ENCODE results near the gene CTNNA3.
A peak's percentile ranks its signal among the peaks of the same experiment; 100 is the strongest.
"Not testable (repeated sequence)": the region's sequence is repeated elsewhere in the genome, so short reads cannot be mapped to it uniquely, and the experiment has no call there.

Gene CTNNA3

DNA sequence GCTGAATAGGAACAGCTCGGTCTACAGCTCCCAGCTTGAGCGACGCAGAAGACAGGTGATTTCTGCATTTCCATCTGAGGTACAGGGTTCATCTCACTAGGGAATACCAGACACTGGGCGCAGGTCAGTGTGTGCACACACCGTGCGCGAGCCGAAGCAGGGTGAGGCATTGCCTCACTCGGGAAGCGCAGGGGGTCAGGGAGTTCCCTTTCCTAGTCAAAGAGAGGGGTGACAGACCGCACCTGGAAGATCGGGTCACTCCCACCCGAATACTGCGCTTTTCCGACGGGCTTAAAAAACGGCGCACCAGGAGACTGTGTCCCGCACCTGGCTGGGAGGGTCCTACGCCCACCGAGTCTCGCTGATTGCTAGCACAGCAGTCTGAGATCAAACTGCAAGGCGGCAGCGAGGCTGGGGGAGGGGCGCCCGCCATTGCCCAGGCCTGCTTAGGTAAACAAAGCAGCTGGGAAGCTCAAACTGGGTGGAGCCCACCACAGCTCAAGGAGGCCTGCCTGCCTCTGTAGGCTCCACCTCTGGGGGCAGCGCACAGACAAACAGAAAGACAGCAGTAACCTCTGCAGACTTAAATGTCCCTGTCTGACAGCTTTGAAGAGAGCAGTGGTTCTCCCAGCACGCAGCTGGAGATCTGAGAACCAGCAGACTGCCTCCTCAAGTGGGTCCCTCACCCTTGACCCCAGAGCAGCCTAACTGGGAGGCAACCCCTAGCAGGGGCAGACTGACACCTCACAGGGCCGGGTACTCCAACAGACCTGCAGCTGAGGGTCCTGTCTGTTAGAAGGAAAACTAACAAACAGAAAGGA is 465.1 kb downstream of the CTNNA3 start:
- not testable (repeated sequence) for DNase-seq

DNA sequence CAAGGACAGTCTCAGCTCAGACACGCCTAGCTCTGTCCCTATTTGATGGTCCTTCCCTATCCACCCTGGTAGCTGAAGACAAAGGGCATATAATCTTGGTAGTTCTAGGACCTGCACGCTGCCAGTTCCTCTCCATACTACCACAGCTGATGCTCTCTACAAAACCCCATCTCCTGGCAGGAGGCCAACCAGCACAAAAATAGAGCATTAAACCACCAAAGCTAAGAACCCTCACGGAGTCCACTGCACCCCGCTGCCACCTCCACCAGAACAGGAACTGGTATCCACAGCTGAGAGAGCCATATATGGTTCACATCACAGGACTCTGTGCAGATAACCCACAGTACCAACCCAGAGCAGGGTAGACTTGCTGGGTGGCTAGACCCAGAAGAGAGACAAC is 470.8 kb downstream of the CTNNA3 start:
- peak; percentile 3 for DNase-seq

DNA sequence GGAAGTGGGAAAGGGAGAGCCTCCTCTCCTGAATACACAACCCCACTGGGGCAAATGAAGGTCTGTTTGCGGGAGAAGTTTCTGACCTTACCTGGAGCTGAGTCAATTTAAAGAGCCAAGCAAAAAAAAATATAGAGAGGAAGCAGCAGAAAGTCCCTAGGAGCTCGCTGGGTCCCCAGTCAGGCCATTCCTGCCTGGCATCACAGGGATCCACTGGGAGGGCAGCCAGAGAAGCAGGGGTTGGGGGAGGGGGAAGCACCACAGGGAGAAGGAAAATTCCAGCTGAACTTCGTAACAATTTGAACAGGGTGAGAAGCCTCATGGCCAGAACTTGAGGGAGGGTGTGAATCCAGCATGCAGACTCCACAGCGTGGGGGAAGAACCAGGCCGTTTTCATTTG is 471.4 kb downstream of the CTNNA3 start:
- DNase-seq: no peak

DNA sequence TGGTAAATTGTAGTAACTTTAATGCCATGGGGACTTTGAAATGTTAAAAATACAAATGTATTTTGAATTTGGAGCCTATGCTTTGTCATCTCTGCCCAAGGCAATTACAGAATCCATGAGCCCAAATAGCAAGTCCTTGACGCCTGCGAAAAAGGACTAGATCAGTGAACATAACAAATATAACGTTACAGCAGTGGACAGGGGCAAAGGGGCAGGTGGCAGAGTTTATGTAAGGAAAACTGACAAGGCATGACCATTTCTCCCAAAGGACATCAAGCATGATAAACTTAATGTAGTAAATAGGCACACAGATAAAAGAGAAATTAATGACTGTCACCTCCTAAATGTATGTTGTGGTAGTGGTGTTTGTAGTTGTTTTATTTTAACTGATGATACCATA is 473.1 kb downstream of the CTNNA3 start:
- no peak for DNase-seq

DNA sequence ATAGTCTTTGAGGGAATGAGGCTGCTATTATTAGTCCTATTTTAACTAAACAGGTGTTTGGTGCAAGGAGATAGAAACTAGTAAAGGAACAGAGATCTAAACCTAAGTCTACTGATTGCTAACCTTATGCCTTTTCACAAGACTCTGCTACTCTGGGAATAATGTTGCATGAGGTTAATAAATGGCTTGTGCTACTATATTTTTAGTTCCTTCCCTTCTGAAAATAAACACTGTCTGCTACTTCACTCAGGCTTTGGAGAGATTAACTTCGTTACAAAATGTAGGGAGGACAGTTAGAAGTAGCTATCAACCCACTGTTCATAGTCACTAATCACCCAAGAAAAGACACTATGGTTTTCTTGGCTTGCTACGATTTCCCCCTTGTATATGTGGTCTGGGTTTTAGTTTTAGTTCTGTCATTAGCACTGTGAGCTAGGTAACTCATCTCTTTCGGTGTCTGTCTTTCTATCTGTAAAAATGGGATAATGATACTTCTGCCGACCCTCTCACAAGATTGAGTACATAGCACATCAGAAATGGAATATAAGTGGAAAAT is 474.0 kb downstream of the CTNNA3 start:
- DNase-seq: no peak

DNA sequence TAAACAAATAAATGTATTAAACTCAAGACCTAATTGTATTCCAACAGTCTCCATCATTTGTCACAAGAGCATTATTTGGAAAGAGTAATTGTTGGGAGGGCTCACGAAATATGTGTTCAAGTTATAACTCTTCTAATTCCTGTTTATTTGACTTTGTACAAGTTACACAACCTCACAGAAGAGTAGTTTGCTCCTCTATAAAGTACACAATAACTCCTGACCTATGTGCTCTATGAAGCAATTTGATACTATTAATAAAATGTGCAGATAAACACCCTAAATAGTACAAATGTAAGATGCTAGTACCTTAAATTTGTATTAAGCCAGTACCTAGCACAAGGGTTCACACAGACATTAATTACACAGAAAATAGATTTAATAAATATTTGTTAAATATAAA is 484.3 kb downstream of the CTNNA3 start:
- DNase-seq: no peak

DNA sequence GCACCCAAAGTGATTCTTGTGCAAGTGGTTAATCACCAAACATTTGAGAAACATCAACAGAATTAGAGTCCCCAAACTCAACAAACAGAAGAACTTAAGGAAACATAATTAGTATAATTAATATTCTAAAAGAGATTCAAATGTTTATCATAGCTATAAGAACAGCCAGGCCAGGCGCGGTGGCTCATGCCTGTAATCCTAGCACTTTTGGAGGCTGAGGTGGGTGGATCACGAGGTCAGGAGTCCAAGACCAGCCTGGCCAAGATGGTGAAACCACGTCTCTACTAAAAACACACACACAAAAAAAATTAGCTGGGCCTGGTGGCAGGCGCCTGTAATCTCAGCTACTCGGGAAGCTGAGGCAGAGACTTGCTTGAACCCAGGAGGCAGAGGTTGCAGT is 488.1 kb downstream of the CTNNA3 start:
- DNase-seq: not testable (repeated sequence)

DNA sequence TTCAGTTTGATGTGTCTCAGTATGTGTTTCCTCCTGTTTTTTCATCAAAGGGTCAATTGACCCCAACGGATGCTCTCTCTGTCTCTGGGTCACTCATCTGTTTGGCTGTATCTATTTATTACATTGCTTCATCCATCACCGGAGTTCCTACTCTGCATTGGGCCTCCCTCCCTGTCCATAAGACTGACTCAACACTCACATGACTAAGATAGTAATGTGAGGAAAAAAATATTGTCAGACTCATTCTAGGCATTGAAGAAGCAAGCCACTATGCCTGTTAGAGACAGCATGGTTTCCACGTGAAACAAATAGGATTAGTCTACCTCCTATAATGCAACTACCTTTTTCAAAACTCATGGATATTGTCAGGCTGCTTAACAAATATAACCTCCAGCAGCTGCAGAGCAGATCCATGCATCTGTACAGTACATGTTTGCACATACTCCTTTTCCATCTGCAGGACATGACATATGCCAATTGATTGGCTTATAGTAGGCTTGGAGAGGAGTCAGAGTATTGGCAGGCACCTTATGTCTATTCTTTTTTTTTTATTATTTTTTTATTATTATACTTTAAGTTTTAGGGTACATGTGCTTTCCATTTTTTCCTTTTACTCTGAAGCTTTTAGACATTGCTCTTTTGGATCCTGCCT is 495.0 kb downstream of the CTNNA3 start:
- no peak for DNase-seq

DNA sequence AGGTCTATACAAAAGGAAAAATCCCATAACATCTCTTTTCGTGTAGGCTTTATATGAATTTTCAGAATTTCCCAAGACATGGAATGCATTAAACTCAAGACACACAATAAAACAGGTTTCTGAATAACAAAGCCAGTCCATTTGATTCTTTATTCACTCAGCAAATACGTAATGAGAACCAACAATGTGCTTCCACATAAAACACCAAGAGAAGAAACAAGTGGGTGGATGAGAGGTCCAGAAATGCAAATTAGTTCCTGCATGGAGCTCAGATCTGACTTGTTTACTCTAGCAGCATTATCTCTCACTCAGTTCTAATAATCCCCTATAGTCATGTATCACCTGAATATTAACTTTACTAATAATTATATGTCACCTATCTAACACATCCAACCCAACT is 520.6 kb downstream of the CTNNA3 start:
- no peak for DNase-seq

DNA sequence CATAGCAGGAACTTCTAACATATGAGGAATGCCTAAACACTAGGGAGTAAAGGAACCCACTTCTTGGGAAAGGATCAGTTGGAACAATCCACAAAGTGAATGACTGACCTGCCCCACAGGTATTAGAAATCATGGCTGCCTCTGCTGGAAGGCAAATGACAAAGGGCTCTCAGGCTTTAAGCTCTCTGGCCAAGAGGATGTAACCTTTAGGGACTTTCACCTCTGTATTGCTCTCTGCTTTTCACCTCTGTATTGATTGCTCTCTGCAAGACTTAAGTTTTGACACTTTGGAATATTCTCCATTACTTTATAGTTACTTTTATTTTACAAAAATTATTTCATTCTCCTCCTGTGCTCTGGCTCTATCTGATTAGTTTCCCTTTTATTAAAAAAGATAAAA is 522.2 kb downstream of the CTNNA3 start:
- no peak for DNase-seq

DNA sequence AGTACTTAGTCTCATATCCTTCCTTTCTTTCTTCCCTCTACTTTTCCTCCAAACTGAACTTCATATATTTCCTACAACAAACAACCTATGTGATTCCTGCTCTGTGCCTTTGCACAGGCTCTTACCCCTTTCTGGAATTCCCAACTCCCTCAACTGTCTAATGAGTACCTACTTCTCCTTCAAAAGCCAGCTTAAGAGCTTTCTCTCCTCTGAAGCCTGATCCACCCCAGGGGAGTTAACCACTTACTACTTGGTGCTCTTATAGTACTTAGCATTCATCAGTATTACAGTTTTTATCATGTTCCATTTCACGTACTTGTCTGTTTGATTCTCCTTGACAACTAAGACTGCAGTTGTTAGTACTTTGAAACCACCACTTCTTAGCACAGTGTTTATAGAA is 524.0 kb downstream of the CTNNA3 start:
- no peak for DNase-seq

DNA sequence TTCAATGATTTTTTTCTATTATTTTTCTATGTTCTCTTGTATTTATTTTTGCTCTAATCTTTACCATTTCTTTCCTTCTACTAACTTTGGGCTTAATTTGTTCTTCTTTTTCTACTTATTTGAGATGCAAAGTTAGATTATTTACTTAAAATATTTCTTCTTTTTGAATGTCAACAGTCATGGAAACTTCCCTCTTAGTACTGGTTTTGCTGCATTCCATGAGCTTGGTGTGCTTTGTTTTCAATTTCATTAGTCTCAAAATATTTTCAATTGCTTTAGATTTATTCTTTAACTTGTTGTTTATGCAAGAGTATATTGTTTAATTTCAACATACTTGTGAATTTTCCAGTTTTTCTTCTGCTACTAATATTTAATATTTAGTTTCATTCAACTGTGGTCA is 539.8 kb downstream of the CTNNA3 start:
- no peak for DNase-seq

DNA sequence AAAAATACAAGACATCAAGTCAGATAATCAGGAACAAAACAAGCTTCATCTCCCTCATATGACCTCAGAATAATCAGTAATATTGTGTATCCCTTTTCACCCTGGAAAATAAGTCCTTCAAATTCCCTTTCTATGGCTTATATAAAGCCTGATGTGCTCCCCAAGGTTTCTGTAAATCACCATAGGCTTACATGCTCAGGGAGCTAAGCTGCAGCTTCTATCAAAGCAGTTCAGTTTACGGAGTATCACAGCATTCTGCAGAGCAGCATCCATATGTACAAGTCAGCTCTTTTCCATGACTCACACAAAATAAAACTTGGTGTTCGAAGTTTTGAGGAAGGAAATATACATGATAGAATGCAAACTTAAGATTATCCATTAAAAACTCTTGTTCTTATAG is 544.5 kb downstream of the CTNNA3 start:
- no peak for DNase-seq

DNA sequence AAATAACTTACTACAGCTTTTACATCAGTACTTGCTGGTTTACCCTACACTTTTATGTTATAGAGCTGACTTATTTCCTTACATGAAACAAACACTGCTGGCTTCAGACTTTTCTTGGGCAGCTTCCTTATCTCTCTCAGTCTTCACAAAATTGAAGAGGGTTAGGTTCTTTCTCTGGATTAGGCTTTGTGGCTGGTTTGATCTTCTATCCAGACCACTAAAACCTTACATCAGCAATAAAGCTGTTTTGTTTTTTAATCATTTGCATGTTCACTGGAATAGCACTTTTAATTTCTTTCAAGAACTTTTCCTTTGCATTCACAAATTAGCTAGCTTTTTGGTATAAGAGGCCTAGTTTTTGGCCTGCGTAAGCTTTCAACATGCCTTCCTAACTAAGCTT is 551.5 kb downstream of the CTNNA3 start:
- no peak for DNase-seq

DNA sequence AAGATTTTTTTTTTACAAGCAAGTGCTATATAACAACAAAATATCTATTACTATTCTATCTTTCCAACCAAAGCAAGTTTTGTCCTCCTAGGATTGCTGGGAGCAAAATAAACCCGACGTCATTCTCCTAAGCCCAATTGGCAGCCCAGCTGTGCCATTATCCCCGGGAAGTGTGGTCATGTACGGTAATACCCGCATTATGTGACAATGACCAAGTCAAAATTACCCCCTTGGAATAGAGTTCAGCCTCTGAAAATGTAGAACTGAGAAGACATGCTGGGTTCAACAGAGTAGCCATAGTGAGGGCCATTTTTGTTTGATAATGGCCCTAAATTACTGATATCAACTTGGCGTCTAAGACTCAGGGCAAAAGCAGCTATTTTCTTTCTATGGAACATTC is 554.7 kb downstream of the CTNNA3 start:
- no peak for DNase-seq

DNA sequence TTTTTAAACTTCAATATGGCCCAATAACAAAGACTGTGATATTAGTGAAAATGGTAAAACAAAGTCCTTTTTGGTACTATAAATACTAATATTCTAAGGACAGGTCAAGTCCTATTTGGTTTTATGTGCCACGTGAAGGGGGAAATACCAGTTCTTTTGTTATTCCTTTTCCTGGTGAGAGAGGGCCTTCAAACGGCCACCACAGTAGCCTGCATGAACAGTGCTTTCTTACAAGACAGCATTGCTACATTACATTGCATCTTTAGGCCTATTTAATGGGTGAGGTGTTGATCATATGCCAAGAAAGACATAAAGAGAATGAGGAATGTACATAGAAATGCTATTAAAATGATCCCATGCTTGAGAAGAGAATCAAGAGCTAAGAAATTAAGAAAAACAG is 555.4 kb downstream of the CTNNA3 start:
- no peak for DNase-seq

DNA sequence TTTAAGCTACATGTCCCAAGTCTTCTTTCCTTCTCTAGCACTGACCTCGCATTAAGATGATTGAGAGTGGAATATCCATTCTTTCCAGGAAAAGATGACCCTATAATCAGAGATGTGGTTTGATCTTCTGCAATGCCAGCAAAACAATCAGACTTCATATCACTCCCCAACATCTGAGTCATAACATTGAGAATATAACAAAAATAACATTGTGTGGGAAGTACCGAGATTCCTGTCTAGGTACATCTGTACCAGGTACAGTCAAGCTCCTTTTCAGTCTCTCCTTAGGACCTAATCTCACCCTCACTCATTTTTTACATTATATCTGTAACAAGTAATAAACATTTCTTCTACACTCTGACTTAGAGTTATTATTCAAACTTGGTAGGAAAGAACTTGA is 568.6 kb downstream of the CTNNA3 start:
- no peak for DNase-seq

DNA sequence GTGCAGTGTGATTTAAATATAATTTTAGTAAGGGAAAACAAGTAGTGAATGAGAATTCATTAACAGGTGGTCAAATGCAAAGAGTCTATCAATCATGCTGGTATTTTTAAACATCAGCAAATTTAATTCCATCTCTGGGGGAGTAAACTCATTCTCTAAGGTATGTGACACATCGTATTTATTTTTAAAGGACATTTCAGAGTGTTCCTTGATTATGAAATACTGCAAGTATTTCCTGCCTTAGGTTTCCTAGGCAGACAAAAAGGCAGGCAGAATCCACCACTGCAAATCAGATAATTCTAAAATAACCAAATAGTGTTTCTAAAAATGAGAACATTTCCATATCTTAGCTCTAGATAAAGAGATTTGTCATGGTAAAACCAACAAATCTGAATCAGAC is 576.3 kb downstream of the CTNNA3 start:
- DNase-seq: no peak

DNA sequence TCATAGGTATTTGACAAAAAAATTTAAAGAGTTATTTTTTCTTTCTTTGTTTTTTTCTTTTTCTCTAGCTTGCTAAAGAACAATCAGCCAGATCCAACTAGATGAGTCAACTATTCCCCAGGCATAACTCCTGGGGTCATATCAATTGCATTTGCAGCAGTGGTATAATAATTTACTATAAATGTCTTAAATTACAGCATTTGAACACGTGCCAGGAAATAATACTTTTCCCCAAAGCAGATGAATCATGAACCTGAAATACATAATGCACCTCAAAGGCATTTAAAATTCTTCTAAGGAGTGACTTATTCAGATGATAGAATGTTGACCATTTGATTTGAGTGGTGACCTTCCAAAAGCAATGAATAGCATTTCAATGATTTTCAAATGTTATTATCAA is 580.0 kb downstream of the CTNNA3 start:
- no peak for DNase-seq

DNA sequence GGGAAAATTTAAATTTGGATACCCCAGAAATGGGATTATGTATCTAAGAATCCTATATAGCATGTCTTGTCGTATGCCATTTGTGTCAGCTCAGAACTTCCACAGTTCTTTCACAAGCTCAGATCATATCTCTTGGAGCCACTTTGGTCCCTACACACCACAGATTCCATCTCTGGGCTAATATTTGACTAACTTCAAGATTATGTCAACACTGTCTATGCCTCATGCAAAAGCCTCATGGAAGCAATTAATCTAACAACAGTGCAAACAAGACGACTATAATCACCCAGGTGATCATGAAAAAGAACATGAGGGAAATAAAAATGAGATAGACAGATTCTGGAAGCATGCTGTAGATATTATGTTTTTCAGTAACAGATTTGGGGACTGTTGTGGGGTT is 581.0 kb downstream of the CTNNA3 start:
- no peak for DNase-seq

DNA sequence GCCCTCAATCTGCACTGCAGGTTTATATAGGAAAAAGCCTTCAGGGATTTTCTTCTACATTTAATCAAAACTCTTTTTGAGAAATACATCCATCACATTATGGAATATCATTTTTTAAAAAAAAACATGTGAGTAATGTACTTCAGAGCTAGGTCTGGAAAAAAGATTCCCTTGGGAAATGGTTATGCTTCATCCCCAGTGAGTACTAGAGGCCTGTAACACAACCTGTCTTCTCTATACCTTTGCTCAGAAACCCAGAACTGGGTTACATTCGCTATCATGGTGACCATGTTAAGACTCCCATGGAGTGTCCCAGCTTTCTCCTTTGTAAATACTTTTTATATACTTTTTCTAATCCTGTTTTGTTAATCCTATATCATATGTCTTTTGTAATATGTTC is 583.2 kb downstream of the CTNNA3 start:
- no peak for DNase-seq

DNA sequence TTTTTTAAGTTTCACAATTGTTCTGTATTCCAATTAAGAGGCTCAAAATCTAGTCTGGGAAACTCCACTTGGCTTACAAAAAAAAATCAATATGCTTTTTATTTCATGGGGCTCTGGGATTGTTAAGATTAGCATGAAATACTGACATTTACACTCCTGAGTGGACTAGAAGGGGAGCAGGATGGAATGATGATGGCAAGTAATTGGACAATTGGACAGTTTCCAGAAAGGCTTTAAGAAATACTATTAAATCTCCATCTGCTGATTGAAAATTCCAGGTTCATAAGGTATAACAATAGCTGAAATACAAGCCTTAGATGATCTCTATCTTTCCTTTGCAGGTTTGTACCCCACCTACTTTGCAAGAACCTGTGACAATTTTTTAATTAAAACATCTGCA is 585.7 kb downstream of the CTNNA3 start:
- DNase-seq: no peak

DNA sequence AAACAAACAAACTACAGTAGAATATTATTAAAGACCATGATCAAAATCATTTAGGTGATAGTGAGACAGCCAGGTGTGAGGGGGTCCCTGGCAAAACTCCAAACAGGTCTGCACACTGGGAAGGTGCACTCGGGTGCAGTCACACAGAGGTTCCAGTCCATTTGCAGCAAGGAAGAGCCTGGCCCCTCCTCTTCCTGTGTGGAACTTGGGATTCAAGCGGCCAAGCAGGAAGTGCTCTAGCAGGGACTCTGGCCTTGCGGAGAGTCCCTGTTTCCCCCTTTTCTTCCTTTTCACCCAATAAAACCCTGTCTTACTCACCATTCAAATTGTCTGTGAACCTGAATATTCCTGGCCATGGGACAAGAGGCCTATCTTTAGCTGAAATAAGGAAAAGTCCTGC is 588.3 kb downstream of the CTNNA3 start:
- no peak for DNase-seq

DNA sequence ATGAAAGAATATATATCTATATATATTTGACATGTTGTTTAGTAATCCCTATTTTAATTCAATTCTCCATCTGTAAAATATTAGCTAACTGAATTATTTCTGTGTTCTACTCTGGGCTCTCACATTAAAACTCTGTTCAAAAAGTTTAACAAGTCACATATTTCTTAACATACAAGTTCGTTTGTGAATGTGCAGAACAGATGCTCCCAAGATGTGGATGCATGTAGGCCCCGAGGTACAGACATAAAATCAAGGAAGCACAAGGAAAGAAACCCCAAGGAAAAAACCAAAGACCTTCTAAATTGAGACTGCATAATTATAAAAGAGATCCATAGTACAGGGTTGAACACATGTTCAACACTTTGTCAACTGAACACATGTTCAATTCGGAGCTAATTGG is 595.0 kb downstream of the CTNNA3 start:
- no peak for DNase-seq

DNA sequence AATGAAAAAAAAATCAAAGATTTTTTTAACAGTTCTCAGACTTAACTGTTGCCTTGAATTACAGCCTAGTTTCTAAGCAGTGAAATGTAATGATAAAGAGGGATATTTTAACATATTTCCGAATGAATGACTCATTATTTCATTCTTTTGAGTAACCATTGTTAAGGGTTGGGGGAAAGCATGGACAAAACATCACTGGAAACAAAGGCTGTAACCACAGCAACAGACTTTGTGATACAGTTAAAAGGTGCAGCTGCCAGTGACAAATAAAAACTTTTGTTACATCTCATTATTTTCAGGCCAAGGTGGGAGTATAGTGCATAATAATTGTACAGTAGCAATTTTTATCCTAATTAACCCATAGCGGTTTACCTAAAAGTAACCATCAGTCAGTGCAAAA is 597.5 kb downstream of the CTNNA3 start:
- DNase-seq: no peak

All from hematopoietic multipotent progenitor cell treated with erythropoietin and hydrocortisone succinate and interleukin-3 and kit ligand, for 4 days (in vitro differentiated cells).